Prostate gland (tissue), 2 donors: ENCODE results near the gene STBD1. TPM values are rescaled to one million over a fixed set of nuclear protein-coding genes. Genes with fewer than 3 reads are reported as not detected.

Experiments used
- DNase-seq: peaks from one replicate; pipeline ENCODE4 v3.0.0-alpha.2; 2019; ENCODE audit warnings: low spot score
- H3K27ac ChIP-seq, 2 donors: fragments of 200-600 bp; sonication (generic); 2 replicates each; pipeline ENCODE4 v1.5.1; 2017 to 2019
- H3K27me3 ChIP-seq: fragments of 200-600 bp; sonication (generic); replicated peaks from 2 replicates; pipeline ENCODE4 v1.5.1; 2019; ENCODE audit not compliant: insufficient read depth
- H3K36me3 ChIP-seq, 2 donors: fragments of 200-600 bp; sonication (generic); 1 replicate in 1 of 2; 2 replicates in 1 of 2; pipeline versions ENCODE4 v1.5.1 to v1.8.1; 2017 to 2019
- H3K4me1 ChIP-seq: fragments of 200-600 bp; sonication (generic); replicated peaks from 2 replicates; pipeline ENCODE4 v1.5.1; 2019
- H3K4me3 ChIP-seq, 2 donors: fragments of 200-600 bp; sonication (generic); 2 replicates each; pipeline ENCODE4 v1.5.1; 2017 to 2019
- H3K9me3 ChIP-seq: fragments of 200-600 bp; sonication (generic); 2 replicates; pipeline ENCODE4 v1.5.1; 2017
- CTCF ChIP-seq, 4 experiments: fragments of 200-600 bp in 2 of 4; fragments of 450-650 bp in 2 of 4; sonication (generic) in 2 of 4; IDR thresholded peaks; 1 replicate in 3 of 4; 2 replicates in 1 of 4; pipeline ENCODE4 v1.5.1; 2016 to 2019; ENCODE audit warnings: antibody characterized with exemption in 4 of 4, mild to moderate bottlenecking in 2 of 4, moderate library complexity in 2 of 4
- POLR2A ChIP-seq: fragments of 450-650 bp; IDR thresholded peaks from one replicate; pipeline ENCODE4 v1.6.1; 2016; ENCODE audit warnings: antibody characterized with exemption, mild to moderate bottlenecking
- POLR2AphosphoS5 ChIP-seq: sonication (generic); formaldehyde crosslinking; IDR thresholded peaks from one replicate; pipeline ENCODE4 v1.6.1; 2017; ENCODE audit warnings: antibody characterized with exemption
- WGBS: methylation state at CpG from one replicate; pipeline ENCODE4 v1.1.5; 2018; 5-methylcytosine and 5-hydroxymethylcytosine counted together
- intact Hi-C: fragments of 100-400 bp; cut with DNase I; formaldehyde crosslinking; loops from one replicate; pipeline ENCODE4 v1.14.2; 2022
- total RNA-seq, 2 donors: library from RNA; depleted of rRNA; stranded (reverse); fragments of >200 nt; gene quantifications; one replicate each; pipeline ENCODE4 v1.1.0, GENCODE V29; 2016

STBD1 gene
- total RNA-seq, 2 donors from 2014 or later = 2.4 to 7.1 TPM

- WGBS = 90% methylated on average over 3 of the region's 3 CpGs
- TF ChIP-seq POLR2A = no peak
- TF ChIP-seq CTCF (IDR thresholded peaks at IDR 0.05) = no peak
- no peak for TF ChIP-seq POLR2AphosphoS5
- Histone ChIP-seq H3K4me3 (no peak overlapping the region), H3K4me1 (peaks cover 4% of the 10 kb centered on the region), H3K27ac (no peak overlapping the region), H3K36me3 (no peaks in the 10 kb centered on the region), H3K9me3 (no peaks in the 10 kb centered on the region), H3K27me3 (no peaks in the 10 kb centered on the region)
- intact Hi-C loops = no loop called here
- no peak for DNase-seq
Observed at GRCh38 chr4:76296286-76296820, 10.2 kb upstream of the STBD1 start.

GRCh38 chr4:76298227-76298626 lies 8.3 kb upstream of the STBD1 start:
- H3K27me3 ChIP-seq = no peaks in the 10 kb centered on the region
- H3K27ac ChIP-seq = no peak overlapping the region
- intact Hi-C loops = no loop called here
- no peak overlapping the region for H3K4me3 ChIP-seq
- no peak for DNase-seq
- no peaks in the 10 kb centered on the region for H3K9me3 ChIP-seq
- H3K4me1 ChIP-seq = no peaks in the 10 kb centered on the region
- no peak for TF ChIP-seq POLR2A
- no peak for TF ChIP-seq POLR2AphosphoS5
- TF ChIP-seq CTCF (IDR thresholded peaks at IDR 0.05) = no peak
- H3K36me3 ChIP-seq = no peaks in the 10 kb centered on the region

GRCh38 chr4:76300012-76300411 lies 6.5 kb upstream of the STBD1 start:
- H3K4me3 ChIP-seq = no peak overlapping the region
- H3K27me3 ChIP-seq = no peaks in the 10 kb centered on the region
- H3K36me3 ChIP-seq = no peaks in the 10 kb centered on the region
- no peak overlapping the region for H3K27ac ChIP-seq
- intact Hi-C loops = no loop called here
- 77% methylated on average over 4 of the region's 4 CpGs for WGBS
- no peak for TF ChIP-seq POLR2A
- TF ChIP-seq CTCF (IDR thresholded peaks at IDR 0.05) = no peak
- no peak for TF ChIP-seq POLR2AphosphoS5
- H3K4me1 ChIP-seq = no peaks in the 10 kb centered on the region
- DNase-seq = no peak
- H3K9me3 ChIP-seq = no peaks in the 10 kb centered on the region

- Histone ChIP-seq H3K27ac (peak overlapping the region; percentile 6 to 47), H3K9me3 (no peaks in the 10 kb centered on the region), H3K36me3 (no peaks in the 10 kb centered on the region), H3K4me3 (no peak overlapping the region), H3K4me1 (no peaks in the 10 kb centered on the region), H3K27me3 (no peaks in the 10 kb centered on the region)
- 62% methylated on average over 4 of the region's 4 CpGs for WGBS
- intact Hi-C loops = no loop called here
- TF ChIP-seq POLR2AphosphoS5 (peak; percentile 72), POLR2A (peak; percentile 44), CTCF (IDR thresholded peaks at IDR 0.05) (no peak)
- DNase-seq = peak; percentile 46
Observed at GRCh38 chr4:76301068-76301774, 5.3 kb upstream of the STBD1 start.

GRCh38 chr4:76301775-76302162 lies 4.8 kb upstream of the STBD1 start:
- intact Hi-C loops = no loop called here
- TF ChIP-seq POLR2AphosphoS5 (no peak), POLR2A (no peak), CTCF (IDR thresholded peaks at IDR 0.05) (no peak)

More at GRCh38 chr4:76301775-76302162, 4.8 kb upstream of the STBD1 start:
- peak overlapping the region; percentile 6 to 47 for H3K27ac ChIP-seq
- WGBS = 31% methylated on average over 1 of the region's 1 CpG
- no peak for DNase-seq
- H3K4me1 ChIP-seq = no peaks in the 10 kb centered on the region
- no peaks in the 10 kb centered on the region for H3K36me3 ChIP-seq
- H3K4me3 ChIP-seq = no peak overlapping the region
- H3K27me3 ChIP-seq = no peaks in the 10 kb centered on the region
- no peaks in the 10 kb centered on the region for H3K9me3 ChIP-seq
